HG02970 (cell line): ENCODE data around the gene COG8.
A peak's percentile ranks its signal among the peaks of the same experiment; 100 is the strongest.
"Not testable (repeated sequence)": the region's sequence is repeated elsewhere in the genome, so short reads cannot be mapped to it uniquely, and the experiment has no call there.

Source experiments
- ATAC-seq: cut with Tn5 transposase; IDR thresholded peaks from one replicate; pipeline ENCODE4 v1.9.1; 2021; ENCODE audit warnings: mild to moderate bottlenecking, moderate library complexity, moderate number of reproducible peaks; ENCODE audit not compliant: unreplicated experiment, low FRiP score

COG8 gene, protein sequence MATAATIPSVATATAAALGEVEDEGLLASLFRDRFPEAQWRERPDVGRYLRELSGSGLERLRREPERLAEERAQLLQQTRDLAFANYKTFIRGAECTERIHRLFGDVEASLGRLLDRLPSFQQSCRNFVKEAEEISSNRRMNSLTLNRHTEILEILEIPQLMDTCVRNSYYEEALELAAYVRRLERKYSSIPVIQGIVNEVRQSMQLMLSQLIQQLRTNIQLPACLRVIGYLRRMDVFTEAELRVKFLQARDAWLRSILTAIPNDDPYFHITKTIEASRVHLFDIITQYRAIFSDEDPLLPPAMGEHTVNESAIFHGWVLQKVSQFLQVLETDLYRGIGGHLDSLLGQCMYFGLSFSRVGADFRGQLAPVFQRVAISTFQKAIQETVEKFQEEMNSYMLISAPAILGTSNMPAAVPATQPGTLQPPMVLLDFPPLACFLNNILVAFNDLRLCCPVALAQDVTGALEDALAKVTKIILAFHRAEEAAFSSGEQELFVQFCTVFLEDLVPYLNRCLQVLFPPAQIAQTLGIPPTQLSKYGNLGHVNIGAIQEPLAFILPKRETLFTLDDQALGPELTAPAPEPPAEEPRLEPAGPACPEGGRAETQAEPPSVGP

DNA sequence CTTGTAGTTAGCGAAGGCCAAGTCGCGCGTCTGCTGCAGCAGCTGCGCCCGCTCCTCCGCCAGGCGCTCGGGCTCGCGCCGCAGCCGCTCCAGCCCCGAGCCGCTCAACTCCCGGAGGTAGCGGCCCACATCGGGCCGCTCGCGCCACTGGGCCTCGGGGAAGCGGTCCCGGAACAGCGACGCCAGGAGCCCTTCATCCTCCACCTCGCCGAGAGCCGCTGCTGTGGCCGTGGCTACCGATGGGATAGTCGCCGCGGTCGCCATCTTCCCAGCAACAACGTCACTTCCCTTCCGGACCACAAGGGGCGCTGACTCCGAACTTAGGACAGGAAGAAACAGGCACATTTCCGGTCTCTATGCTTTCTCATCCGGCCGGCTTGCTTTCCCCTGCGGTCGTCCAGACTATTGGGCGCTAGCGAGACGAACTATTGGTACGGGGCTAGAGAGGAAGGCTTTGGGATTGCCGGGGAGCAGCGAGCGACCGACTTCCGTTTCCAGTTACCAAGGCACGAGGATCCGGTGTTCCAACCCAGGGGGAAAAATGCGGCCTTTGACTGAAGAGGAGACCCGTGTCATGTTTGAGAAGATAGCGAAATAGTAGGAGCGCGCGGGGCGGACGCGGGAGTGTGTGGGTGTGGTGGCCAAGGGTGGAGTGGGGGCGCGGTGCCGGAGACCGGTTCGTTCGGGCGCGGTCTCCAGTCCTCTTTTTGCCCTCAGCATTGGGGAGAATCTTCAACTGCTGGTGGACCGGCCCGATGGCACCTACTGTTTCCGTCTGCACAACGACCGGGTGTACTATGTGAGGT is at the start of gene COG8, which contains the start of gene NIP7:
Gene COG8 (minus strand): TSS at position 276 of the 806 bp plus-strand sequence. CDS start 12 bp downstream, at position 264.
Gene NIP7 (plus strand): TSS at position 484 of the 806 bp plus-strand sequence. CDS start 58 bp downstream, at position 542.
- ATAC-seq, result peak; percentile 91

GRCh38 chr16:69386596-69386995 is 47.2 kb upstream of the COG8 start:
- ATAC-seq, result no peak

DNA sequence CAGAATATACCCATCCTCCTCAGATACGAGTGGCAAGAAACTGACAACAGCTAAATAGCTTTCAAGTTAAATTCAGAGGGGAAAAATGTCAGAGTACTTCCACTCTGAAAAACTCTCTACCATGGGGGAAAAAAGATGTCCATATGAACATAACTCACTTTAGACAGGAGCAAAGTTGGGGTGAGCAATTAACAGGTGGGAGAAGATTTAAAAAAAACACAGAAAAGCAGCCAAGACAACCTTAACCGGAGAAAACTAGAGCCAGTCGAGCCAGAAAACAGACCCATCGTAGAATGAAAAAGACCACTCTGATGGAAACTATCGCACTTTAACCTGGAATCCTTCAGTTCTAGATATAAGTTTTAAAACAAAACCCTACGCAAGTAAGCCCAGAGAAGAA is 45.6 kb upstream of the COG8 start:
- ATAC-seq, result no peak

GRCh38 chr16:69382421-69382820 is 43.1 kb upstream of the COG8 start:
- no peak for ATAC-seq

- no peak for ATAC-seq
Measured at GRCh38 chr16:69381231-69381630, 41.9 kb upstream of the COG8 start.

- ATAC-seq, result no peak
Measured at GRCh38 chr16:69378760-69379159, 39.4 kb upstream of the COG8 start.

DNA sequence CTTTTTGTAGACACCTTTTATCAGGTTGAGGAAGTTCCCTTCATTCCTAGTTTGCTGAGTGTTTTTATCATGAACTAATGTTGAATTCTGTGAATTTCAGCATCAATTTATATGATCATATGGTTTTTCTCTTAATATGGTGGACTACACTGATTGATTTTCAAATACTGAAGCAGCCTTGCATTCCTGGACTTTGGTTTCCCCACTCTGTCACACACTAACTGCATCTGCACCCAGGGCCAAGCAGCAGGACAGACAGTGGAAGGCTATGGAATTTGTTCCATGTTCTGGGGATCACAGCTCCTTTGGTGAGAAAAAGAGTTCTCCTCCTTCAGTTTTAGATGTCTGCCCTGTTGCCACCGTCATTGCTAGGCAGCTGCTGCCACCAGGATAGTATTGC is 38.7 kb upstream of the COG8 start:
- ATAC-seq, result no peak

DNA sequence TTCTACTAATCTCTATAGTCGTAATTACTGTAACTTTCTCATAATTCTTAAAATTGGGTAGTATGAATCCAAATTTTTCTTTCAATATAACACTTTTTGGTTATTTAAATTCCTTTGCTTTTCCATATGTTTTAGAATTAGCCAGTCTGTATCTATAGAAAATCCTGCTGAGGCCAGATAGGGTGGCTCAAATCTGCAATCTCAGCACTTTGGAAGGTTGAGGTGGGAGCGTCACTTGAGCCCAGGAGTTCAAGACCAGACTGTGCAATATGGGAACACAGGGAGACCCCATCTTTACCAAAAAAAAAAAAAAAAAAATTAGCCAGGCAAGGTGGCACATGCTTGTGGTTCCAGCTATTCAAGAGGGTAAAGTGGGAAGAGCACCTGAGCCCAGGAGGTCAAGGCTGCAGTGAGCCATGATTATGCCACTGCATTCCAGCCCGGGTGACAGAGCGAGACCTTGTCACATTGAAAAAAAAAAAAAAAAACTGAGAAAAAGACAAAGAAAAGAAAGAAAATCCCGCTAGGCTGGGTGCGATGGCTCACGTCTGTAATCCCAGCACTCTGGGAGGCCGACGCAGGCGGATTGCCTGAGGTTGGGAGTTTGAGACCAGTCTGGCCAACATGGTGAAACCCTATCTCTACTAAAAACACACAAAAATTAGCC is 37.2 kb upstream of the COG8 start:
- ATAC-seq, result no peak

- ATAC-seq, result no peak
Measured at GRCh38 chr16:69373019-69373418, 33.7 kb upstream of the COG8 start.

GRCh38 chr16:69371564-69371963 is 32.2 kb upstream of the COG8 start:
- no peak for ATAC-seq

GRCh38 chr16:69368866-69369265 is 29.5 kb upstream of the COG8 start:
- no peak for ATAC-seq

- ATAC-seq, result no peak
Measured at GRCh38 chr16:69367980-69368379, 28.6 kb upstream of the COG8 start.

DNA sequence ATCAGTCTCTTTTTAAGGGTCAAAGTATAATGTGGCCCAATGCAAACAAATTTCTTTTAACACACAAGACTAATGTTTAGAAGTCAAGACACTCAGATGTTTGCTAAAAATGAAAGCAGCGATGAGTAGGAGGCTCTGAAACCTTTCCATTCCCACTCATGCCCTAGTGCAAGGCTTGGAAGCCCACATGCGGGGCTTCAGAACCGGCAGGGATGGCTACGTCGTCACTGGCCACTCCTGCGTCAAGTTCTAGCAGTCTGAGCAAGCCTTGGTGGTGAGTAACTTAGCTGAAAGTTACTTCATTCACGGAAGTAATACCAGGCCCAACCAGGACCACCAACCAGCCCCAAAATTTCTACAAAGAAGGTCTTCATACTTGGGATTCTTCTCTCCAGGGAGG is 27.1 kb upstream of the COG8 start:
- no peak for ATAC-seq

DNA sequence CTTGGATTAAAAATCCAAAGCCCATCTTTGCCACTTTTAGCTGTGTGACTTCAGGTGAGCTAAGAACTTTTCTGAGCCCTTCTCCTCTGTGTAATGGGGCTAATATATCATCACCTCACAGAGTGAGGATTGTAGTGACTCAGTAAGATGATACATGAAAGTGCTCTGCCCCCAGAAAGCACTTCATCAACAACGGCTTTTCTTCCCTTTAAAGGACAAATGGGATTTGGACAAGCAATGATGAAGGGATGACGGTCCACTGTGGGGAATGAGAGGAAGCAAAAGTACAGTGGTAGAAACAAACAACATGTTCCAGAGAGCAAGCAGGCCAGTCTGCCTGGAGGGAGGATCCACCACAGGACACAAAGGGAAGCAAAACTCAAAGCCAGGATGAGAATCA is 26.5 kb upstream of the COG8 start:
- no peak for ATAC-seq

- ATAC-seq, result no peak
Measured at GRCh38 chr16:69364088-69364487, 24.7 kb upstream of the COG8 start.

DNA sequence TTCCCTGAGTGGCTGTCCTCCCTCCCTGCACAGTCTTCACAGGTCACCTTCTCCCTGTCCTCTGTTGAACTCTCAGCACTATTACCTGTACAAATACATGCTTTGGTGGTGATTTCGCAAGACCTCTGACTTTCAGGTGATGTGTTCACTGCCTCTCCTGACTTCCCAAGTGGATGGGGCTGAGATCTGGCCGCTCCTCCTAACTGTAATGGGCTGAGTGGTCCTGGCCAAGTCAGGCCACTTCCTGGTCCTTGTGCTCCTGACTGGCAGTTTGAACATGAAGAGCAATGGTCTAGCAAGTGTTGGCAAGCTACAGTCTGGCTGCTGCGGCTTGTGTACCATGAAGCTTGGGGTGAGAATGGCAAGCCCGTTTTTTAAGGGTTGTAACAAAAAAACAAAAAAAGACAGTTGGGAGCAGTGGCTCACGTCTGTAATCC is 23.9 kb upstream of the COG8 start:
- ATAC-seq, result no peak

DNA sequence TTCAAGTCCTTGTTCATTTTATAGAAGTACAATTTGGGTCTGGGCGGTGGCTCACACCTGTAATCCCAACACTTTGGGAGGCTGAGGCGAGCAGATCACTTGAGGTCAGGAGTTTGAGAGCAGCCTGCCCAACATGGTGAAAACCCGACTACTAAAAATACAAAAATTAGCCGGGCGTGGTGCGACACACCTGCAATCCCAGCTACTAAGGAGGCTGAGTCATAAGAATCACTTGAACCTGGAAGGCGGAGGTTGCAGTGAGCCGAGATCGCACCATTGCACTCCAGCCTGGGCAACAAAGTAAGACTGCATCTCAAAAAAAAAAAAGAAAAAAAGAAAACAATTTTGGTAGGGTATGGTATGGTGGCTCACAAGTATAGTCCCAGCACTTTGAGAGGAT is 20.7 kb upstream of the COG8 start:
- ATAC-seq, result not testable (repeated sequence)

GRCh38 chr16:69351309-69352027 is 12.1 kb upstream of the COG8 start, which contains the start of gene TMED6:
TMED6 (minus strand) TSS chr16:69351786; CDS start chr16:69351753, 33 bp downstream.
- ATAC-seq, result no peak

- ATAC-seq, result no peak
Measured at GRCh38 chr16:69350536-69351133, 11.3 kb upstream of the COG8 start.
